Upper lobe of left lung (tissue), 4 donors: ENCODE measurements around the gene PIGC.

Experiments used
- EP300 ChIP-seq, 4 donors: sonication (generic); formaldehyde crosslinking; IDR thresholded peaks; one replicate each; pipeline ENCODE4 v1.5.1; 2017; ENCODE audit warnings: antibody characterized with exemption in 4 of 4, control low read depth in 2 of 4
- TF ChIP-seq, protein P1 (sequence below), 6 experiments: fragments of 450-650 bp in 4 of 6; fragments of 200-600 bp in 2 of 6; sonication (generic) in 2 of 6; IDR thresholded peaks; one replicate each; pipeline ENCODE4 v1.5.1; 2016 to 2019; ENCODE audit warnings: antibody characterized with exemption in 6 of 6

DNA sequence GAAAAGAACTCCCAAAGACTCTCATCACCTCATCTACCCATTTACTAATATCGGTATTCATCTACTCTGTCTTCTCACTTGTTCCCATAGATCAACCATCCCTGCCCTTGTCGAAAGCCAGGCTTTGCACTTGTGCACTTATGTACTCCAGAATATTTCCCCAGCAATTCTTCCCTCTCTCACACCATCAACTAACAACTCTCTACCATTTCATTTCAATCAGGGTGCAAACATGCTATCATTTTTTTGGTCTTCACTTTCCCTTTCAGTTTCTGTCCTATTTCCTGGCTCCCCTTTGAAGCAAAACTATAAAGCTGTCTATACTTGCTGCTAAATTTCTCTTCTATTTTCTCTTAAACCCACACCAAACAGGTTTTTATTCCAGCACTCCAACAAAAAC is 16.7 kb downstream of the PIGC start:
- TF ChIP-seq, protein P1, sequence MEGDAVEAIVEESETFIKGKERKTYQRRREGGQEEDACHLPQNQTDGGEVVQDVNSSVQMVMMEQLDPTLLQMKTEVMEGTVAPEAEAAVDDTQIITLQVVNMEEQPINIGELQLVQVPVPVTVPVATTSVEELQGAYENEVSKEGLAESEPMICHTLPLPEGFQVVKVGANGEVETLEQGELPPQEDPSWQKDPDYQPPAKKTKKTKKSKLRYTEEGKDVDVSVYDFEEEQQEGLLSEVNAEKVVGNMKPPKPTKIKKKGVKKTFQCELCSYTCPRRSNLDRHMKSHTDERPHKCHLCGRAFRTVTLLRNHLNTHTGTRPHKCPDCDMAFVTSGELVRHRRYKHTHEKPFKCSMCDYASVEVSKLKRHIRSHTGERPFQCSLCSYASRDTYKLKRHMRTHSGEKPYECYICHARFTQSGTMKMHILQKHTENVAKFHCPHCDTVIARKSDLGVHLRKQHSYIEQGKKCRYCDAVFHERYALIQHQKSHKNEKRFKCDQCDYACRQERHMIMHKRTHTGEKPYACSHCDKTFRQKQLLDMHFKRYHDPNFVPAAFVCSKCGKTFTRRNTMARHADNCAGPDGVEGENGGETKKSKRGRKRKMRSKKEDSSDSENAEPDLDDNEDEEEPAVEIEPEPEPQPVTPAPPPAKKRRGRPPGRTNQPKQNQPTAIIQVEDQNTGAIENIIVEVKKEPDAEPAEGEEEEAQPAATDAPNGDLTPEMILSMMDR (IDR thresholded peaks at IDR 0.05): no peak
- TF ChIP-seq EP300 (IDR thresholded peaks at IDR 0.05): no peak
